T-cell (primary cell): ENCODE measurements around the gene DROSHA. TPM values are rescaled to one million over a fixed set of nuclear protein-coding genes. Genes with fewer than 3 reads are reported as not detected.

Experiments
- ATAC-seq, 4 experiments: fragments of 200-7000 bp in 3 of 4; fragments of 150-1000 bp in 1 of 4; cut with Tn5 transposase; replicated peaks in 1 of 4; 1 replicate in 3 of 4; 2 replicates in 1 of 4; pipeline ENCODE4 v1.10.0; 2021; ENCODE audit warnings: moderate library complexity in 3 of 4, mild to moderate bottlenecking in 2 of 4, moderate number of reproducible peaks in 1 of 4
- CTCF ChIA-PET, 2 donors: fragments of 300-600 bp; sonication (Branson Sonifier 250); formaldehyde crosslinking; loops; one replicate each; lab custom pipeline; 2022; ENCODE audit warnings: antibody characterized with exemption in 2 of 2; lab: Charles Lee
- POLR2A ChIA-PET, 2 donors: fragments of 300-600 bp; sonication (Branson Sonifier 250); formaldehyde crosslinking; loops; one replicate each; lab custom pipeline; 2022; ENCODE audit warnings: antibody characterized with exemption in 2 of 2; lab: Charles Lee
- DNase-seq, 35 experiments: peaks; one replicate each; pipeline versions ENCODE4 v3.0.0 to v3.0.0-alpha.2; 2013 to 2023
- H3K27ac ChIP-seq: one replicate; pipeline ENCODE4 v1.5.1; 2013; ENCODE audit warnings: low read length
- H3K27me3 ChIP-seq, 2 experiments: replicated peaks in 1 of 2; 1 replicate in 1 of 2; 2 replicates in 1 of 2; pipeline versions ENCODE4 v1.6.1 to v1.7.0; 2013; ENCODE audit warnings: low read length in 1 of 2, mixed read lengths in 1 of 2; ENCODE audit not compliant: control insufficient read depth in 2 of 2, insufficient read depth in 2 of 2; ENCODE audit errors: extremely low read depth in 1 of 2
- H3K36me3 ChIP-seq, 2 donors: 1 replicate in 1 of 2; 2 replicates in 1 of 2; pipeline versions ENCODE4 v1.6.1 to v1.7.0; 2013; ENCODE audit warnings: low read length in 1 of 2; ENCODE audit not compliant: control insufficient read depth in 2 of 2, insufficient read depth in 1 of 2; ENCODE audit errors: extremely low read depth in 1 of 2
- H3K4me1 ChIP-seq, 2 experiments: 1 replicate in 1 of 2; 2 replicates in 1 of 2; pipeline versions ENCODE4 v1.6.1 to v1.7.0; 2013; ENCODE audit warnings: low read length in 2 of 2, mixed read lengths in 1 of 2; ENCODE audit not compliant: insufficient read depth in 2 of 2, control insufficient read depth in 1 of 2; ENCODE audit errors: extremely low read depth in 1 of 2
- H3K4me3 ChIP-seq, 2 donors: 1 replicate in 1 of 2; 2 replicates in 1 of 2; pipeline versions ENCODE4 v1.5.1 to v1.7.0; 2013; ENCODE audit warnings: mild to moderate bottlenecking in 2 of 2, low read length in 1 of 2, moderate library complexity in 1 of 2; ENCODE audit not compliant: control insufficient read depth in 1 of 2; ENCODE audit errors: extremely low read depth in 1 of 2
- H3K9me3 ChIP-seq: 2 replicates; pipeline ENCODE4 v1.7.0; 2013
- H3K27ac Mint-ChIP-seq, 2 donors: one replicate each; pipeline ENCODE4 v1.8.0; 2020 to 2021; ENCODE audit warnings: mild to moderate bottlenecking in 2 of 2, mixed read lengths in 2 of 2
- H3K27me3 Mint-ChIP-seq, 2 donors: one replicate each; pipeline ENCODE4 v1.8.0; 2021 to 2022; ENCODE audit warnings: mixed read lengths in 2 of 2
- H3K36me3 Mint-ChIP-seq: one replicate; pipeline ENCODE4 v1.8.0; 2021; ENCODE audit warnings: mixed read lengths
- H3K4me1 Mint-ChIP-seq, 3 donors: one replicate each; pipeline ENCODE4 v1.8.0; 2020 to 2022; ENCODE audit warnings: mixed read lengths in 3 of 3, mild to moderate bottlenecking in 1 of 3
- H3K4me3 Mint-ChIP-seq, 3 donors: one replicate each; pipeline ENCODE4 v1.8.0; 2020 to 2022; ENCODE audit warnings: mild to moderate bottlenecking in 3 of 3, mixed read lengths in 3 of 3, moderate library complexity in 3 of 3
- H3K9me3 Mint-ChIP-seq, 3 donors: one replicate each; pipeline ENCODE4 v1.8.0; 2020 to 2022; ENCODE audit warnings: mixed read lengths in 3 of 3
- WGBS: methylation state at CpG from one replicate; pipeline ENCODE4 v1.1.5; 2013; ENCODE audit warnings: missing lambda C conversion rate; ENCODE audit not compliant: insufficient coverage; 5-methylcytosine and 5-hydroxymethylcytosine counted together
- total RNA-seq, 35 experiments: library from RNA in 6 of 35; stranded (reverse) in 6 of 35; fragments of 120-200 nt in 1 of 35; gene quantifications; one replicate each; pipeline versions ENCODE4 v1.2.1 to v1.2.4 and lab custom pipeline; 2013 to 2026

The DROSHA gene
- total RNA-seq (10 to 100 TPM; 42.2 to 82.1 (median 69.6) TPM), total RNA-seq (lab: John Stamatoyannopoulos, UW) (12.2 to 55.0 (median 29.4) reads per million in 29 experiments)
- total RNA-seq (2013) = 56.9 TPM

DNA sequence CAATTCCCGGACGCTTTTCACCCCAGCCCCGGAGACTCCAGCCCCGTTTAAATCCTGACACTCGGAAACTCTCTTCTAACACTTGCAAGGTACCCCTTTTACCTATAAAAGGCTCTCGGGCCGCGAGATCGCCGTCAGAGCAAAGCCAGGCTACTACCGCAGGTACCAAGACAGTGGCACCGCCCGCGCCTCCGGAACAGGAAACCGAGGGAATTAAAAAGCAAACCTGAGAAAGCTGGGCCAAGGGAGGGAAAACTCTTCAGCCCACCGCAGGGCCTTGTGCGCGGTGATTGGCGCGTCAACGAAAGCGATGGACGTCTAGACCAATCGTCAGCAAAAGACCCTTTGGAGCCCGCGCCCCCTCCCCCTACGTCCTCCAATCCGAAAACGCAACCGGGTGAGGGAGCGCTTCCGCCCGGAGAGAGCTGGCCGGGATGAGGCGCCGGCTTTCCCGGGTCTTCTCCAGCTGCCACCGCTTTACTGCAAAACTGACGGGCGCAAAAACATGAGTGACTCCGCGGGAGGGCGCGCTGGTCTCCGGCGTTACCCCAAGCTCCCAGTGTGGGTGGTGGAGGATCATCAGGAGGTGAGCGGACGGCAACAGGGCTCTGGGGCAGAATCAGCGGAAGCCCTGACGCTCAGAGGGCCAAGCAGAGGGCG is at the start of gene DROSHA, which contains the start of gene C5orf22:
Gene DROSHA, minus strand, starts transcription at position 206 of the 660 bp plus-strand sequence. CDS start 3,034 bp downstream, outside the sequence.
Gene C5orf22, plus strand, starts transcription at position 414 of the 660 bp plus-strand sequence. Its CDS starts 92 bp downstream, at position 506.
- Mint-ChIP-seq H3K27ac (peak within 1 kb of the TSS; percentile 95 to 96), H3K9me3 (no peaks in the 10 kb centered on the region), H3K4me3 (peak within 1 kb of the TSS; percentile 98 to 100 (median 99)), H3K36me3 (peaks cover 45% of the 10 kb centered on the region), H3K27me3 (no peaks in the 10 kb centered on the region), H3K4me1 (peaks cover 57 to 74% (median 73%) of the 10 kb centered on the region in 3 donors)
- ATAC-seq (peak; percentile 98 to 99 (median 98)), DNase-seq (peak; percentile 80 to 94 (median 87))
- Histone ChIP-seq H3K36me3 (peaks cover 15 to 39% of the 10 kb centered on the region in 2 donors), H3K4me3 (peak within 1 kb of the TSS; percentile 78 to 91), H3K27ac (peak within 1 kb of the TSS; percentile 47), H3K9me3 (no peaks in the 10 kb centered on the region), H3K4me1 (peaks cover 22 to 29% of the 10 kb centered on the region in 2 experiments), H3K27me3 (no peaks in the 10 kb centered on the region)
- 0% methylated on average over 46 of the region's 52 CpGs for WGBS
- CTCF ChIA-PET = interaction anchor here in 1 of 2 donors (0.7 to 0.9 kb wide), 2 partner anchors 710 to 798 kb away, joined by 3 read pairs; no protein-coding TSS in a partner anchor
- POLR2A ChIA-PET = interaction anchor here in 1 of 2 donors (0.6 kb wide), 1 partner anchor 1060 kb away, joined by 4 read pairs; no protein-coding TSS in a partner anchor

DNA sequence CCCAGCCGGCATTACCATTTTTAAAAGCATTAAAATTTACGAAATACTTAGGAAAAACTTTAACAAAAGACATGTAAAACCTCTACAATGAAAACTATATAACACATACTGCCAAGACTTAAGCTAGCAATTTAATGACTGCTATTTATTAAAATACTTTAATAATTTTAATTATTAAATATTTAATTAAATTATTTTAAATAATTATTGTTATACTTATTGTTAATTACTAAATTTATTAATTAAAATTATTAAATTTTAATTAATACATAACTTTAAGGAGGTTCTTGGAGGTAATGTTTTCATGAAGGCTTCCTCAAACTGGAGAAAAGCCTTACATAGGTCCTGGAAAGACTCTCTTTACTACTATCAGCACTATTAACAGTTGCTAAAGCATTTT is 47.7 kb upstream of the DROSHA start:
- no peak for DNase-seq
- POLR2A ChIA-PET = no interaction called here
- WGBS = no CpG with 5 or more reads among the region's 2 CpGs
- no peaks in the 10 kb centered on the region for H3K9me3 Mint-ChIP-seq
- Histone ChIP-seq H3K27me3 (peaks cover 0 to 12% of the 10 kb centered on the region in 2 experiments), H3K27ac (no peak overlapping the region), H3K4me3 (no peak overlapping the region), H3K9me3 (no peaks in the 10 kb centered on the region), H3K4me1 (no peaks in the 10 kb centered on the region), H3K36me3 (no peaks in the 10 kb centered on the region)
- no peak overlapping the region for H3K4me3 Mint-ChIP-seq
- no peaks in the 10 kb centered on the region for H3K4me1 Mint-ChIP-seq
- no peaks in the 10 kb centered on the region for H3K36me3 Mint-ChIP-seq
- no peak for ATAC-seq
- H3K27ac Mint-ChIP-seq = no peak overlapping the region
- peaks cover 13 to 21% of the 10 kb centered on the region in 2 donors for H3K27me3 Mint-ChIP-seq
- CTCF ChIA-PET = interaction anchor here in 1 of 2 donors (1.2 kb wide), 1 partner anchor 513 kb away, joined by 5 read pairs; no protein-coding TSS in a partner anchor

GRCh38 chr5:31577438-31577837 is 45.5 kb upstream of the DROSHA start:
- Histone ChIP-seq H3K27me3 (peaks cover 0 to 8% of the 10 kb centered on the region in 2 experiments), H3K4me3 (no peak overlapping the region), H3K36me3 (no peaks in the 10 kb centered on the region), H3K27ac (no peak overlapping the region), H3K4me1 (no peaks in the 10 kb centered on the region), H3K9me3 (no peaks in the 10 kb centered on the region)
- no peaks in the 10 kb centered on the region for H3K36me3 Mint-ChIP-seq
- no peak overlapping the region for H3K27ac Mint-ChIP-seq
- CTCF ChIA-PET = no interaction called here
- ATAC-seq (no peak), DNase-seq (no peak)
- no CpG with 5 or more reads among the region's 3 CpGs for WGBS
- peaks cover 10 to 12% of the 10 kb centered on the region in 2 donors for H3K27me3 Mint-ChIP-seq
- H3K4me3 Mint-ChIP-seq = no peak overlapping the region
- no peaks in the 10 kb centered on the region for H3K9me3 Mint-ChIP-seq
- H3K4me1 Mint-ChIP-seq = no peaks in the 10 kb centered on the region
- POLR2A ChIA-PET = no interaction called here

- no peak for DNase-seq
- no peaks in the 10 kb centered on the region for H3K36me3 Mint-ChIP-seq
- H3K27me3 Mint-ChIP-seq = peaks cover 9 to 16% of the 10 kb centered on the region in 2 donors
- no peaks in the 10 kb centered on the region for H3K9me3 Mint-ChIP-seq
- H3K27ac ChIP-seq = no peak overlapping the region
- no peak for ATAC-seq
- CTCF ChIA-PET = no interaction called here
- no peaks in the 10 kb centered on the region for H3K4me1 ChIP-seq
- H3K9me3 ChIP-seq = no peaks in the 10 kb centered on the region
- POLR2A ChIA-PET = no interaction called here
- no peaks in the 10 kb centered on the region for H3K4me1 Mint-ChIP-seq
- H3K36me3 ChIP-seq = no peaks in the 10 kb centered on the region
- H3K4me3 ChIP-seq = no peak overlapping the region
- H3K27me3 ChIP-seq = peaks cover 0 to 2% of the 10 kb centered on the region in 2 experiments
- H3K27ac Mint-ChIP-seq = no peak overlapping the region
- no peak overlapping the region for H3K4me3 Mint-ChIP-seq
- WGBS = 86% methylated on average over 1 of the region's 4 CpGs
These were observed 42.9 kb upstream of the DROSHA start for GRCh38 chr5:31574772-31575171.

DNA sequence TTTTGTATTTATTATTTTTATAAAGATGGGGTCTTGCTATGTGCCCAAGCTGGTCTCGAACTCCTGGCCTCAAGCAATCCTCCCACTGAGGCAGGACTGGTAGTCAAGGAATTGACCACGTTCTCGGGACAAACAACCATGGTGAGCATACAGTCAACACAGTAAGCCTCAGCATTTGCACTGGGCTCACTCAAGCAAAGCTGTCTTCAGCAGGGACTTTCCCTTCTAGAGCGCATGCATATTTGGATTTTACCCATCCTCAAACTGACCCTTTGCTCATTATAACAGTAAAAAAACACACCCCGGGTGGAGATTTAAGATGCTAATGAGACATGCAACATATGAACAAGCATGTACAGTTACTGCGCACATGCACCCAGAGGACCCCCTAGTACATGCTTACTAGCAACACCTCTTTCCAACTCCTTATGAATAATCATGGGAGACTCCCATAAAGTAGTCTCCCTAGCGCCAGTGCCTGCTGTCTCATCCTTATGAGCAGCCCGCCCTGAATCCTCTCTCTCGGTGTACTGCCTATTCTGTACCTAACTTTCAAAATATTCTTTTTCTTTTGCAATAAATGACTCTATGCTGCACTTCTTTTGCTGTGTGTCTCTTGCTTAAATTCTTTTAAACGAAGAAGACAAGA is 41.7 kb upstream of the DROSHA start:
- Histone ChIP-seq H3K4me3 (no peak overlapping the region), H3K4me1 (no peaks in the 10 kb centered on the region), H3K27me3 (no peaks in the 10 kb centered on the region), H3K36me3 (no peaks in the 10 kb centered on the region), H3K9me3 (no peaks in the 10 kb centered on the region), H3K27ac (no peak overlapping the region)
- ChIA-PET POLR2A (no interaction called here), CTCF (no interaction called here)
- no peak overlapping the region for H3K4me3 Mint-ChIP-seq
- no peaks in the 10 kb centered on the region for H3K9me3 Mint-ChIP-seq
- ATAC-seq = no peak
- no peak overlapping the region for H3K27ac Mint-ChIP-seq
- peaks cover 9 to 16% of the 10 kb centered on the region in 2 donors for H3K27me3 Mint-ChIP-seq
- DNase-seq = no peak
- no peaks in the 10 kb centered on the region for H3K36me3 Mint-ChIP-seq
- WGBS = 90% methylated on average over 7 of the region's 10 CpGs
- H3K4me1 Mint-ChIP-seq = no peaks in the 10 kb centered on the region

DNA sequence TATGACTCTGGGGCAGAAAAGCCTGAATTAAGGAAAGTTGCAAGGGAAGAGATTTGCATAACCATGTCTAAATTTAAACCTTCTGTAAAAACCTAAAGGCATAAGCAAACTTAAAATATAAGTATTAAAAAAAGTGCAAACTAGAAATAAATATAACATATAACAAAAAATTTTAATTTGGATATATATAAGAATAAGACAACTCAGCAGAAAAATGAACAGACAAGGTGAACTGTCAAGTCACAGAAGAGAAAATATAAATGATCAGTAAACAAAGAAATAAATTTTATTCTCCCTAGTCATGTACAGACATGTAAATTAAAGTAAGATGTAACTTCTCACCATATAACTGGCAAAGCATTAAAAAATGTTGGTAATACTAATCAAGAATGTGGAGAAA is 37.2 kb upstream of the DROSHA start:
- Mint-ChIP-seq H3K27me3 (peaks cover 2 to 13% of the 10 kb centered on the region in 2 donors), H3K4me3 (no peak overlapping the region), H3K9me3 (peaks cover 0 to 8% (median 7%) of the 10 kb centered on the region in 3 donors), H3K4me1 (no peaks in the 10 kb centered on the region), H3K27ac (no peak overlapping the region), H3K36me3 (peaks cover 7% of the 10 kb centered on the region)
- H3K9me3 ChIP-seq = no peaks in the 10 kb centered on the region
- H3K4me3 ChIP-seq = no peak overlapping the region
- CTCF ChIA-PET = no interaction called here
- no peaks in the 10 kb centered on the region for H3K4me1 ChIP-seq
- no peak for DNase-seq
- no peak overlapping the region for H3K27ac ChIP-seq
- H3K27me3 ChIP-seq = peaks cover 0 to 3% of the 10 kb centered on the region in 2 experiments
- no peaks in the 10 kb centered on the region for H3K36me3 ChIP-seq
- POLR2A ChIA-PET = interaction anchor here in 1 of 2 donors (0.6 kb wide), 2 partner anchors 10 to 67 kb away, joined by 6 read pairs; no protein-coding TSS in a partner anchor
- no peak for ATAC-seq
